ENCODE results near the gene PUS10. TPM values are rescaled to one million over a fixed set of nuclear protein-coding genes. Genes with fewer than 3 reads are reported as not detected.

The PUS10 gene
- total RNA-seq, 1 experiment from 2014 or later: 5.2 TPM

- no peak for TF ChIP-seq CTCF (IDR thresholded peaks at IDR 0.05)
- TF ChIP-seq REST (IDR thresholded peaks at IDR 0.05; ENCODE audit: insufficient read depth in 1 of 2, low read depth in 2 of 2, low read length in 1 of 2): no peak
- TF ChIP-seq TCF7L2 (IDR thresholded peaks at IDR 0.05; ENCODE audit: low read depth, low read length): no peak
- TF ChIP-seq POLR2AphosphoS5 (IDR thresholded peaks at IDR 0.05; ENCODE audit: low read depth, low read length): no peak
- TF ChIP-seq SIN3A (IDR thresholded peaks at IDR 0.05; ENCODE audit: borderline replicate concordance, insufficient read depth, low read depth, low read length): no peak
- DNase-seq (ENCODE audit: low read depth, low spot score): no peak
- no peak for ATAC-seq
- Histone ChIP-seq H3K9me3 (ENCODE audit: control insufficient read depth, insufficient read depth, low read depth, low read length) (no peaks in the 10 kb centered on the region), H3K27me3 (ENCODE audit: control insufficient read depth, insufficient read depth, low read length) (no peaks in the 10 kb centered on the region), H3K36me3 (ENCODE audit: control insufficient read depth, insufficient read depth, low read length) (peaks cover 3% of the 10 kb centered on the region), H3K4me1 (ENCODE audit: control insufficient read depth, insufficient read depth, low read length) (peaks cover 12% of the 10 kb centered on the region; the same call in 1 of the 2 replicates), H3K4me3 (ENCODE audit: low read depth in 2 of 2, low read length in 2 of 2) (peak overlapping the region; percentile 94 to 98; a peak in 3 of 4 replicates), H3K27ac (ENCODE audit: low read length) (peak overlapping the region; percentile 99)
- ChIA-PET CTCF (no interaction called here), POLR2A (no interaction called here)
- in situ Hi-C loops (cut with HindIII; ENCODE audit: low pct_unique_long_range_greater_than_20kb, low sequenced_read_pairs) (no loop called here), intact Hi-C loops (cut with micrococcal nuclease; ENCODE audit: unreplicated experiment) (no loop called here)
- BruUV-seq (replicated peaks): no TSS peak
Observed at GRCh38 chr2:61015976-61016375, 2.1 kb downstream of the PUS10 start.

- ChIA-PET CTCF (no interaction called here), POLR2A (no interaction called here)
- H3K36me3 ChIP-seq (ENCODE audit: control insufficient read depth, insufficient read depth, low read length): peaks cover 5% of the 10 kb centered on the region
- H3K27me3 ChIP-seq (ENCODE audit: control insufficient read depth, insufficient read depth, low read length): no peaks in the 10 kb centered on the region
- no peak for ATAC-seq
- peaks cover 12% of the 10 kb centered on the region; the same call in 1 of the 2 replicates for H3K4me1 ChIP-seq (ENCODE audit: control insufficient read depth, insufficient read depth, low read length)
- H3K27ac ChIP-seq (ENCODE audit: low read length): no peak overlapping the region
- no peak for DNase-seq (ENCODE audit: low read depth, low spot score)
- H3K4me3 ChIP-seq (ENCODE audit: low read depth in 2 of 2, low read length in 2 of 2): no peak overlapping the region
- intact Hi-C loops (cut with micrococcal nuclease; ENCODE audit: unreplicated experiment): no loop called here
- in situ Hi-C loops (cut with HindIII; ENCODE audit: low pct_unique_long_range_greater_than_20kb, low sequenced_read_pairs): no loop called here
- H3K9me3 ChIP-seq (ENCODE audit: control insufficient read depth, insufficient read depth, low read depth, low read length): no peaks in the 10 kb centered on the region
- BruUV-seq (replicated peaks): no TSS peak
- TF ChIP-seq TCF7L2 (IDR thresholded peaks at IDR 0.05; ENCODE audit: low read depth, low read length) (no peak), POLR2AphosphoS5 (IDR thresholded peaks at IDR 0.05; ENCODE audit: low read depth, low read length) (no peak), REST (IDR thresholded peaks at IDR 0.05; ENCODE audit: insufficient read depth in 1 of 2, low read depth in 2 of 2, low read length in 1 of 2) (no peak), CTCF (IDR thresholded peaks at IDR 0.05) (no peak), SIN3A (IDR thresholded peaks at IDR 0.05; ENCODE audit: borderline replicate concordance, insufficient read depth, low read depth, low read length) (no peak)
Observed at GRCh38 chr2:61014763-61015162, 3.3 kb downstream of the PUS10 start.
